Stimulated activated CD8-positive, alpha-beta memory T cell treated with anti-CD3 and anti-CD28 coated beads, Interleukin-15, amount 100 ng/mL, for 24 hours (primary cell): Measurements from ENCODE around the gene MRPL18.
"Not testable (repeated sequence)": the region's sequence is repeated elsewhere in the genome, so short reads cannot be mapped to it uniquely, and the experiment has no call there.

ENCODE experiments used
- DNase-seq: peaks from one replicate; pipeline ENCODE4 v3.0.0-alpha.2; 2020; ENCODE audit warnings: low read depth

MRPL18 gene

DNA sequence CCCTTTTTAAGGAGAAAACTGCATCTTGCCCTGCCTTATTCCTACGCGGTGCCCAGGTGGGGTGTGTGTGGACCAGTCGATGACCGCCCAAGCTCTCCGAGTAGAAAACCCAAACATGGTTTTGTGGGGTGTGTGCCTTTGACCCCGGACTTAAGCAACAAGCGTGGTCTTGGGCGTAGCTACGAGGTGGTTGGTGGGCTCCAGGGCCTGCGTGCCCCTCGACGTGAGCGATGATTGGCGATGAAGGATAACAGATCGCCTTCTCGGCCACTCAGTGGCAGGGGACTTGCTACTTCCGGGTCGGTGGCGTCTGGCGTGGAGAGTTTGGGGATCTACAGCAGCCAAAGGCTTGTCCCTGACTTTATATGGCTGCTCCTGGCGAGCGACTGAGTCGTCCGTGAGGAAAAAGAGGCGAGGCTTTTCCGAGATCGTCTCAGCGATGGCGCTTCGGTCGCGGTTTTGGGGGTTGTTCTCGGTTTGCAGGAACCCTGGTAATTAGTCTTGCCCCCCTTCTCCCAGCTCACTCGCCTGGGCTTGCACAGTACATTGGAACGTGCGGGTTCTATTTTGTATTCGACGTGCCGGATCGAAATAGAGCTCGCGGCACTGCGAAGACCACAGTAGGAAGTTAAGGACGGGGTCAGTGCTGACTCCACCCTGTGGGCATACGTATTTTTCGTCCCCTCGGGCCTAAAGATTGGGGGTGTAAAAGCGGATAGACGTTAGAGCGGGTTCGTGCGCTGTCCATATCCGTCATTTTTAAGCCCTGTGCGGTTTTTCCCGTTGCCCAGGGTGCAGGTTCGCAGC is at the start of gene MRPL18:
MRPL18 (plus strand) TSS at position 319 of the 807 bp plus-strand sequence; CDS start at position 440, 121 bp downstream.
- DNase-seq = peak; percentile 47

DNA sequence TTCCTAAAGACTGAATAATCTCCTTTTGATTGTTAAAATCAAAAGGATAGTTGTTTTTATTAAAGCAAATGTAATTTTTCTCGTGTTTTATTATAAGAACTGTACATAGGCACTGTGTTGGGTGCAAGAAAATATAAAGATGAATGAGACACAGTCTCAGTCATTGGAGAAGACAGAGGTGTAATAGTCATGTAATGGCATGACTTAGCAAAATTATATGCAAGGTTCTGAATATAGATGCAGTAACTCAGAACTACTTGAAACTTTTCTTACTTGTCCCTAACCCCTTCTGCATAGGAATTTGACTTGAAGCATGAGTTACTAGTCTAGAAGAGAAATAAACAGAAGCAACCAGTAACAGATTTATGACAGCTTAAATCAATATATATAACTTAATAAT is 48.1 kb upstream of the MRPL18 start:
- no peak for DNase-seq

- DNase-seq = no peak
Observed at GRCh38 chr6:159745081-159745480, 45.2 kb upstream of the MRPL18 start.

- no peak for DNase-seq
Observed at GRCh38 chr6:159746759-159747158, 43.5 kb upstream of the MRPL18 start.

DNA sequence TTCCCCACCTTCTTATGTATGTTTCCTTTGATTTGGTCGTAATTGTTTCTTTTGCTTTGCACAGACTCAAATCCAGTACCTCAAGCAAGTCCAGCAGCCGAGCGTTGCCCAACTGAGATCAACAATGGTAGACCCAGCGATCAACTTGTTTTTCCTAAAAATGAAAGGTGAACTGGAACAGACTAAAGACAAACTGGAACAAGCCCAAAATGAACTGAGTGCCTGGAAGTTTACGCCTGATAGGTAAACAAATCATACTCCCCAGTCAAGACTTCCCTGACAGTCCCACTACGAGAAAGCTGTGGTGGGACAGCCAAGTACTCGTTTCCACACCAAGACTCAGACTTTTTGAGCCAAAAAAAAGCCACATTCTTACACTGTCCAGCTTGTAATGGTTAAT is 42.1 kb upstream of the MRPL18 start:
- DNase-seq = not testable (repeated sequence)

- DNase-seq = no peak
Observed at GRCh38 chr6:159751448-159751847, 38.8 kb upstream of the MRPL18 start.

- DNase-seq = no peak
Observed at GRCh38 chr6:159753081-159753872, 37.0 kb upstream of the MRPL18 start.

GRCh38 chr6:159754401-159754800 is 35.9 kb upstream of the MRPL18 start:
- DNase-seq = no peak

GRCh38 chr6:159754959-159755914 is 35.0 kb upstream of the MRPL18 start:
- DNase-seq = no peak

GRCh38 chr6:159756508-159756907 is 33.8 kb upstream of the MRPL18 start:
- DNase-seq = no peak

DNA sequence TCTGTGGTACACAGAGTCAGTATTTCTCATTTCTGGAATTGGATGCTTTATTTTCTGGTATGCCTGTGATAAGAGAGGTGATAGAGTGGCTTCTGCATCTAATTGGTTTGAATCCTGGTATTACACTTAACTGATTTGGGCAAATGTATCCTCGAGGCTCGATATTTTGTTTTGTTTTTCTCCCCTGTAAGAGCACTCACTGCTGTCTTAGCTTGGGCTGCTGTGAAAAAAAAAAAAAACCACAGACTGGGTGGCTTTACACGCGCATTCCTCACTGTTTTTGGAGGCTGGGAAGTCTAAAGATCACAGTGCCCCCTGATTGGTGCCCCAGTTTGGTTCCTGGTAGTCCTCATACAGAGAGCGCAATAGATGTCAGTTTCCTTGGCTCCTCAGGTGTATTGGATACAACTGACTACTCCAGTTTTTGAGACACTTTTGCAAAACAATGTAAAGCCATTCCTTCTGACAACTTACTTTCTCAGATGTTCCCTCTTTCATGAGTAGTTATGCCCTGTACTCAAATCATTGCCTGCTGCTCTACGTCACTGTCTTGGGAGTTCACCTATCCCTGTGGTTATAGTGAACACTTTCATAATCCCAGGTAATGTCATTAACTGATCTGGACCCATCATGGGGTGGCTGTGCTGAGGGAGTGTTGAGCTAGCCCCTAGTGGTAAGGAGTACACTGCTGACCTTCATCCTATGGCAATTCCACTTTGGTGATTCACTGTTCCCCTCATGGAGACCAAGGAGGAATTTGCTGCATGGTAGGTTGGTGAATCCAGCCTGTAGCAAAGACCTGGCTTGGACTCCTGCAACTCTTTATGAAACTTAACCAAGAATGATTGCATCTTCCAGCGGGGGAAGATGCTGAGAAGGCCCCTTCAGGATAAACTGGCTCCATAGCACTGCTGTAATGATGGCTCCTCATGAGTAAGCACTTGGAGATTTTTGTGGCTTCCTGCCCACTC is 32.0 kb upstream of the MRPL18 start:
- DNase-seq = no peak

DNA sequence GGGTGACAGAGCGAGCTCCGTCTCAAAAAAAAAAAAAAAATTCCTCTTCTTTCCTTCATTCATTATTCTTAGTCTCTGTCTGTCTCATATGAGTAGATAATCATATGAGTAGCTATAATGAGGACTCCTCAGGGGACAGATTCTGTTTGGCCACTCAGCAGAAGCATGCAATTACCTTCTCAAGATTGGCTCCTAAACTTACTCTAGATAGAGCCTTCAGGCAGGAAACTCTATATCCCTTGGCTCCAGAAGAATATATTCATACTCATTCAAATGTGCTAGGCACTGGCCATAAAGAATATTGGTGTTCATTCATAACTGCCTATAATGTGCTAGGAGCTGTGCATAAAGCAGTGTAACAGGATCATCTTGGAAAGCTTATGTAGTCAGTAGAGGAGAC is 30.6 kb upstream of the MRPL18 start:
- no peak for DNase-seq

DNA sequence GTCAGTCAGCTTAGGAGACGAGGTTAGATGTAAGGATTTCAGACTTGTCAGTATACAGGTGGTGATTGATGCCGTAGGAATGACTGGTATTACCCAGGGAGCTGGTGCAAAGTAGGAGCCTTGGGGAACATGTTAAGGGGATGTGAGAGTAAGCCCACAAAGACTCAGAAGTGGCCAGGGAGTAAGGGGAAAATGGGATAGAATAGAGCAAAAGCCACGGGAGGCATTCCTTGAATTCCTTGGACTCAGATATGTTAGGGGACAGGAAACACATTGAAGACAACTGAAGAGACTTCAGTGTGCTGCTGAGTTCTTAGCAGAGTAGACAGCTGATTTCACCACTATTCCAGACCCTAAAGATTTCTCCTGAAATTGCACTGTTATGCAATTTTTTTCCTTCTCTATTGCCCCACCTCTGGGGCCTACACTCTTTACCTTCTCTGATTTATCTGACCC is 29.6 kb upstream of the MRPL18 start:
- DNase-seq = no peak

- DNase-seq = peak; percentile 17
Observed at GRCh38 chr6:159761129-159761872, 29.0 kb upstream of the MRPL18 start.

GRCh38 chr6:159761873-159762680 is 28.2 kb upstream of the MRPL18 start, which contains the start of gene ACAT2:
ACAT2 (plus strand) TSS chr6:159762045; CDS start chr6:159762088, 43 bp downstream.
- peak; percentile 75 for DNase-seq

DNA sequence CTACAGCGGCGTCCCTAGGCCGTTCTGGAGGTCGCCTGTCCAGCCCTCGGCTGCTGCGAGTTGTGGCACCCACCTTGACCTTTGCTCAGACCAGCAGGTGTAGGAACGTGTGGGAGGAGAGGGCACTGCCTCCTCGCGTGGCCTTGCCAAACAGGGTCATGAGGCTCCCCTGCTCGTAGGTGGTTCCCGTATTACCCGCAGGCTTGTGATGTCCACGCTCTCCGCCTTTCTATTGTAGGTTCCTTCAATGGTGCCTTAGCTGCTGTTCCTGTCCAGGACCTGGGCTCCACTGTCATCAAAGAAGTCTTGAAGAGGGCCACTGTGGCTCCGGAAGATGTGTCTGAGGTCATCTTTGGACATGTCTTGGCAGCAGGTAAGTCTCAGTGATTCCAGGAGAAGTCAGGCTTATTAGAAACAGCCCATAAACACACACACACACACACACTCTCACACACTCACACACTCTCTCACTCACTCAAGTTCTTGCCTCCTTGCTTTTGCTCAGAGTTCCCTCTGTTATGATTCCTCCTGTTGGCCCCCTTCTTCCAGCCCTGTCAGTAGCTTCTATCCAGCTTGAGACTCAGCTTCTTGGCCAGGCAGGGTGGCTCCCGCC is 27.5 kb upstream of the MRPL18 start:
- no peak for DNase-seq

DNA sequence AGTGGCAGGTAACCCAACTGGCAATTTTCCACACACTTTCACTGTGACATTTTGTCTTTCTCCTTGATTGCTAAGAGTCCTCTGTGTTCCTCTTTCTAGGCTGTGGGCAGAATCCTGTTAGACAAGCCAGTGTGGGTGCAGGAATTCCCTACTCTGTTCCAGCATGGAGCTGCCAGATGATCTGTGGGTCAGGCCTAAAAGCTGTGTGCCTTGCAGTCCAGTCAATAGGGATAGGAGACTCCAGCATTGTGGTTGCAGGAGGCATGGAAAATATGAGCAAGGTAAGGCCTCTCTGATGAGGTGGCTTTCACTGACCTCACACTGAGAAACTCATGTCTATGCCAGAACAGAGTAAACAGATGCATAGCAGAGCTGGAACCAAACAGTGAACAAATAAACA is 23.4 kb upstream of the MRPL18 start:
- DNase-seq = no peak

DNA sequence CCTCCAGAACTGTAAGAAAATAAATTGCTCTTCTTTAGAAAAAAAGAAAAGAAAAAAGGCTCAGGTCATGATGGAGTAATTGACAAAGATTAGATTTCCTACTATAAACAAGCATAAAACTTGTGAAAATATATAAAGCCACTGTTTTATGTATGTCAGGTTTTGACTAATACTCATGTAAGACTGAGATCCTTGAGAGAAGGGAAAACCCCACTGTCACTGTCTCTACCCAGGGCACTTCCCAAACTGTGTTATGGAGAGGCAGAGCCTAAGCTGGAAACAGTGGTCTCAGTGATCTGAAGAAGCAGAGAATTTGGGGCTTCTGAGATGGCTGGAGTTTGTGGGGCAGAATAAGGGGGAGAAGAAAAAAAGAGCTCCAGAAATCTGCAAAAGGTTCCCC is 20.8 kb upstream of the MRPL18 start:
- no peak for DNase-seq

DNA sequence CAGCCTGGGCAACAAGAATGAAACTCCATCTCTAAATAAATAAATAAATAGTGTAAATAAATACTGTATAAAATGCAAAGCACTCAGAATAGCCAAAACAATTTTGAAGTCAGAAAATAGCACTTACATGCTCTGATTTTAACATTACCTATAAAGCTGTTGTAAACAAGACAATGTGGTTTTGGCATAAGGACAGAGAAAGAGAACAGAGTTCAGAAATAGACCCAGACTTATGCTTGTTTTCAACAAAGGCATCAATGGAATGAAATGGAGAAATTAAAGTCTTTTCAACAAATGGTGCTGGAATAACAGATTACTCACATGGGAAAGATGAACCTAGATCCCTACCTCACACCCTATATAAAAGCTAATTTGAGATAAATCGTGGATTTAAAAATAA is 18.1 kb upstream of the MRPL18 start:
- no peak for DNase-seq
